Measurements from ENCODE around the gene SLC6A8.
"Not testable (repeated sequence)": the region's sequence is repeated elsewhere in the genome, so short reads cannot be mapped to it uniquely, and the experiment has no call there.

The SLC6A8 gene

GRCh38 chrX:153703036-153703370, 15.3 kb downstream of the SLC6A8 start:
- H3K4me1 Mint-ChIP-seq = peaks cover 8% of the 10 kb centered on the region
- H3K9me3 Mint-ChIP-seq = no peaks in the 10 kb centered on the region
- no peak overlapping the region for H3K27ac Mint-ChIP-seq
- ATAC-seq = no peak
- H3K36me3 Mint-ChIP-seq = peaks cover 41% of the 10 kb centered on the region
- H3K4me3 Mint-ChIP-seq = no peak overlapping the region
- no peak for DNase-seq (ENCODE audit: low spot score in 2 of 2)

- Mint-ChIP-seq H3K27ac (no peak overlapping the region), H3K9me3 (no peaks in the 10 kb centered on the region), H3K4me1 (peaks cover 8% of the 10 kb centered on the region), H3K4me3 (no peak overlapping the region), H3K36me3 (peaks cover 50% of the 10 kb centered on the region)
- ATAC-seq = no peak
- DNase-seq (ENCODE audit: low spot score in 2 of 2) = no peak
Measured at GRCh38 chrX:153704021-153704526, 16.3 kb downstream of the SLC6A8 start.

GRCh38 chrX:153704631-153705402, 17.1 kb downstream of the SLC6A8 start:
- H3K9me3 Mint-ChIP-seq; DNase-seq (ENCODE audit: low spot score in 2 of 2); H3K4me1 Mint-ChIP-seq; H3K4me3 Mint-ChIP-seq; H3K27ac Mint-ChIP-seq; ATAC-seq: not testable (repeated sequence)
- H3K36me3 Mint-ChIP-seq = peaks cover 50% of the 10 kb centered on the region

GRCh38 chrX:153705403-153706060, 17.8 kb downstream of the SLC6A8 start:
- DNase-seq (ENCODE audit: low spot score in 2 of 2); ATAC-seq; H3K4me1 Mint-ChIP-seq; H3K4me3 Mint-ChIP-seq; H3K9me3 Mint-ChIP-seq: not testable (repeated sequence)
- H3K27ac Mint-ChIP-seq = peak overlapping the region; percentile 81
- H3K36me3 Mint-ChIP-seq = peaks cover 53% of the 10 kb centered on the region

GRCh38 chrX:153706799-153707198, 19.1 kb downstream of the SLC6A8 start:
- no peaks in the 10 kb centered on the region for H3K9me3 Mint-ChIP-seq
- DNase-seq (ENCODE audit: low spot score in 2 of 2) = no peak
- no peak overlapping the region for H3K4me3 Mint-ChIP-seq
- peaks cover 14% of the 10 kb centered on the region for H3K4me1 Mint-ChIP-seq
- peak overlapping the region; percentile 81 for H3K27ac Mint-ChIP-seq
- H3K36me3 Mint-ChIP-seq = peaks cover 55% of the 10 kb centered on the region
- no peak for ATAC-seq

GRCh38 chrX:153707406-153707805, 19.7 kb downstream of the SLC6A8 start:
- Mint-ChIP-seq H3K36me3 (peaks cover 54% of the 10 kb centered on the region), H3K9me3 (no peaks in the 10 kb centered on the region), H3K4me1 (peaks cover 14% of the 10 kb centered on the region), H3K27ac (no peak overlapping the region), H3K4me3 (no peak overlapping the region)
- DNase-seq (ENCODE audit: low spot score in 2 of 2) = no peak
- ATAC-seq = no peak

- H3K36me3 Mint-ChIP-seq = peaks cover 53% of the 10 kb centered on the region
- no peak overlapping the region for H3K4me3 Mint-ChIP-seq
- DNase-seq (ENCODE audit: low spot score in 2 of 2) (no peak), ATAC-seq (peak; percentile 55)
- peaks cover 14% of the 10 kb centered on the region for H3K4me1 Mint-ChIP-seq
- no peaks in the 10 kb centered on the region for H3K9me3 Mint-ChIP-seq
- no peak overlapping the region for H3K27ac Mint-ChIP-seq
Measured at GRCh38 chrX:153708415-153708814, 20.7 kb downstream of the SLC6A8 start.

- Mint-ChIP-seq H3K36me3 (peaks cover 64% of the 10 kb centered on the region), H3K27ac (no peak overlapping the region), H3K9me3 (no peaks in the 10 kb centered on the region)
Measured at GRCh38 chrX:153709726-153710674, 22.3 kb downstream of the SLC6A8 start.

GRCh38 chrX:153714256-153714655, 26.5 kb downstream of the SLC6A8 start:
- ATAC-seq (no peak), DNase-seq (ENCODE audit: low spot score in 2 of 2) (no peak)
- Mint-ChIP-seq H3K27ac (no peak overlapping the region), H3K9me3 (no peaks in the 10 kb centered on the region), H3K4me1 (peaks cover 11% of the 10 kb centered on the region), H3K4me3 (no peak overlapping the region), H3K36me3 (peaks cover 91% of the 10 kb centered on the region)

More at GRCh38 chrX:153709726-153710674, 22.3 kb downstream of the SLC6A8 start:
- Mint-ChIP-seq H3K4me3 (no peak overlapping the region), H3K4me1 (peaks cover 14% of the 10 kb centered on the region)
- ATAC-seq = no peak
- DNase-seq (ENCODE audit: low spot score in 2 of 2) = no peak

- DNase-seq (ENCODE audit: low spot score in 2 of 2) (no peak), ATAC-seq (no peak)
- Mint-ChIP-seq H3K36me3 (peaks cover 96% of the 10 kb centered on the region), H3K4me1 (peaks cover 11% of the 10 kb centered on the region), H3K9me3 (no peaks in the 10 kb centered on the region), H3K27ac (no peak overlapping the region), H3K4me3 (no peak overlapping the region)
Measured at GRCh38 chrX:153717445-153717844, 29.7 kb downstream of the SLC6A8 start.

- Mint-ChIP-seq H3K4me1 (peaks cover 15% of the 10 kb centered on the region), H3K4me3 (no peak overlapping the region), H3K9me3 (no peaks in the 10 kb centered on the region), H3K27ac (no peak overlapping the region), H3K36me3 (peaks cover 91% of the 10 kb centered on the region)
- ATAC-seq = no peak
- no peak for DNase-seq (ENCODE audit: low spot score in 2 of 2)
Measured at GRCh38 chrX:153719238-153719637, 31.5 kb downstream of the SLC6A8 start.

GRCh38 chrX:153719701-153720100, 32.0 kb downstream of the SLC6A8 start:
- no peak overlapping the region for H3K4me3 Mint-ChIP-seq
- no peaks in the 10 kb centered on the region for H3K9me3 Mint-ChIP-seq
- peaks cover 15% of the 10 kb centered on the region for H3K4me1 Mint-ChIP-seq
- DNase-seq (ENCODE audit: low spot score in 2 of 2) = no peak
- no peak overlapping the region for H3K27ac Mint-ChIP-seq
- peaks cover 86% of the 10 kb centered on the region for H3K36me3 Mint-ChIP-seq
- ATAC-seq = no peak

GRCh38 chrX:153722704-153723350, 35.1 kb downstream of the SLC6A8 start:
- Mint-ChIP-seq H3K4me3 (peak overlapping the region; percentile 83), H3K27ac (peak overlapping the region; percentile 77), H3K4me1 (peaks cover 28% of the 10 kb centered on the region), H3K36me3 (peaks cover 55% of the 10 kb centered on the region), H3K9me3 (no peaks in the 10 kb centered on the region)
- ATAC-seq = no peak
- no peak for DNase-seq (ENCODE audit: low spot score in 2 of 2)

GRCh38 chrX:153723351-153724251, 35.9 kb downstream of the SLC6A8 start:
- Mint-ChIP-seq H3K9me3 (no peaks in the 10 kb centered on the region), H3K36me3 (peaks cover 47% of the 10 kb centered on the region), H3K27ac (peak overlapping the region; percentile 77), H3K4me3 (peak overlapping the region; percentile 83), H3K4me1 (peaks cover 28% of the 10 kb centered on the region)
- peak; percentile 51 for ATAC-seq
- peak; percentile 21 to 75 for DNase-seq (ENCODE audit: low spot score in 2 of 2)
